Uterus (tissue), 4 donors: ENCODE measurements around the gene ERLEC1. TPM values are rescaled to one million over a fixed set of nuclear protein-coding genes. Genes with fewer than 3 reads are reported as not detected.

Source experiments
- DNase-seq, 2 donors: peaks; one replicate each; pipeline ENCODE4 v3.0.0-alpha.2; 2019 to 2020
- H3K27ac ChIP-seq, 2 donors: fragments of 200-600 bp; sonication (generic); 1 replicate in 1 of 2; 2 replicates in 1 of 2; pipeline ENCODE4 v1.5.1; 2016 to 2018
- H3K27me3 ChIP-seq, 2 donors: fragments of 200-600 bp; sonication (generic); one replicate each; pipeline ENCODE4 v1.5.1; 2018 to 2019; ENCODE audit warnings: control low read depth in 1 of 2
- H3K36me3 ChIP-seq, 2 donors: fragments of 200-600 bp; sonication (generic); one replicate each; pipeline ENCODE4 v1.5.1; 2019; ENCODE audit warnings: control low read depth in 1 of 2
- H3K4me1 ChIP-seq, 2 donors: fragments of 200-600 bp; sonication (generic); one replicate each; pipeline ENCODE4 v1.5.1; 2018 to 2019; ENCODE audit warnings: control low read depth in 1 of 2
- H3K4me3 ChIP-seq, 2 donors: fragments of 200-600 bp; sonication (generic); 1 replicate in 1 of 2; 2 replicates in 1 of 2; pipeline ENCODE4 v1.5.1; 2018 to 2019; ENCODE audit warnings: mild to moderate bottlenecking in 1 of 2
- H3K9me3 ChIP-seq, 2 donors: fragments of 200-600 bp; sonication (generic); one replicate each; pipeline ENCODE4 v1.5.1; 2019; ENCODE audit warnings: control low read depth in 1 of 2
- POLR2A ChIP-seq, 2 donors: fragments of 450-650 bp; IDR thresholded peaks; one replicate each; pipeline ENCODE4 v1.6.1; 2016; ENCODE audit warnings: antibody characterized with exemption in 2 of 2, mild to moderate bottlenecking in 1 of 2, moderate library complexity in 1 of 2
- intact Hi-C: fragments of 100-400 bp; cut with DNase I; formaldehyde crosslinking; loops from one replicate; pipeline ENCODE4 v1.15.1; 2023; ENCODE audit warnings: low total_unique reads
- total RNA-seq, 4 donors: library from RNA; depleted of rRNA in 3 of 4; stranded (reverse); fragments of >200 nt in 3 of 4; gene quantifications; one replicate each; pipeline versions ENCODE4 v1.1.0 to v1.2.4, GENCODE V29; 2014 to 2023
- TF ChIP-seq, protein P1 (sequence below), 4 experiments: fragments of 200-600 bp in 2 of 4; fragments of 450-650 bp in 2 of 4; sonication (generic) in 2 of 4; IDR thresholded peaks; one replicate each; pipeline ENCODE4 v1.5.1; 2016 to 2019; ENCODE audit warnings: antibody characterized with exemption in 4 of 4, mild to moderate bottlenecking in 2 of 4, moderate library complexity in 1 of 4
- donor health status: DM: yes; HTN: yes; CAD: no.

Gene ERLEC1
- total RNA-seq, 4 donors from 2014 or later = 30.2 to 125 (median 74.6) TPM

DNA sequence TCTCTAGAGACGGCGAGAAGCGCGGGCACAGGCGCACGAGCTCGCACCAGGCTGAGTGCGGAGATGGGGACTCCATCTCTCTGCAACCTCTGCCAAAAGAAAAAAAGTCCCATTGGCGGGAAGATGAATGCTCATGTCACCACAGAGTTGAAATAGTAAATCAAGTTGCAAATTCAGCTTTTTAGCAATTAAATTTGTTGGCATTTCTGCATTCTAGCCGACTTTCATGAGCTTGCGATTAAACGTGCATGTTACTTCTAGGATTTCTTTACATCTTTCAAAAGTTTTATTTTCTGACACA lies 18.7 kb upstream of the ERLEC1 start:
- intact Hi-C loops = no loop called here
- Histone ChIP-seq H3K27ac (peak overlapping the region; percentile 81 to 82), H3K4me3 (peak overlapping the region; percentile 90 to 94), H3K27me3 (no peaks in the 10 kb centered on the region), H3K36me3 (no peaks in the 10 kb centered on the region), H3K9me3 (no peaks in the 10 kb centered on the region), H3K4me1 (no peaks in the 10 kb centered on the region)
- TF ChIP-seq POLR2A (IDR thresholded peaks at IDR 0.05) = no peak
- TF ChIP-seq, protein P1, sequence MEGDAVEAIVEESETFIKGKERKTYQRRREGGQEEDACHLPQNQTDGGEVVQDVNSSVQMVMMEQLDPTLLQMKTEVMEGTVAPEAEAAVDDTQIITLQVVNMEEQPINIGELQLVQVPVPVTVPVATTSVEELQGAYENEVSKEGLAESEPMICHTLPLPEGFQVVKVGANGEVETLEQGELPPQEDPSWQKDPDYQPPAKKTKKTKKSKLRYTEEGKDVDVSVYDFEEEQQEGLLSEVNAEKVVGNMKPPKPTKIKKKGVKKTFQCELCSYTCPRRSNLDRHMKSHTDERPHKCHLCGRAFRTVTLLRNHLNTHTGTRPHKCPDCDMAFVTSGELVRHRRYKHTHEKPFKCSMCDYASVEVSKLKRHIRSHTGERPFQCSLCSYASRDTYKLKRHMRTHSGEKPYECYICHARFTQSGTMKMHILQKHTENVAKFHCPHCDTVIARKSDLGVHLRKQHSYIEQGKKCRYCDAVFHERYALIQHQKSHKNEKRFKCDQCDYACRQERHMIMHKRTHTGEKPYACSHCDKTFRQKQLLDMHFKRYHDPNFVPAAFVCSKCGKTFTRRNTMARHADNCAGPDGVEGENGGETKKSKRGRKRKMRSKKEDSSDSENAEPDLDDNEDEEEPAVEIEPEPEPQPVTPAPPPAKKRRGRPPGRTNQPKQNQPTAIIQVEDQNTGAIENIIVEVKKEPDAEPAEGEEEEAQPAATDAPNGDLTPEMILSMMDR (IDR thresholded peaks at IDR 0.05) = no peak
- no peak for DNase-seq

DNA sequence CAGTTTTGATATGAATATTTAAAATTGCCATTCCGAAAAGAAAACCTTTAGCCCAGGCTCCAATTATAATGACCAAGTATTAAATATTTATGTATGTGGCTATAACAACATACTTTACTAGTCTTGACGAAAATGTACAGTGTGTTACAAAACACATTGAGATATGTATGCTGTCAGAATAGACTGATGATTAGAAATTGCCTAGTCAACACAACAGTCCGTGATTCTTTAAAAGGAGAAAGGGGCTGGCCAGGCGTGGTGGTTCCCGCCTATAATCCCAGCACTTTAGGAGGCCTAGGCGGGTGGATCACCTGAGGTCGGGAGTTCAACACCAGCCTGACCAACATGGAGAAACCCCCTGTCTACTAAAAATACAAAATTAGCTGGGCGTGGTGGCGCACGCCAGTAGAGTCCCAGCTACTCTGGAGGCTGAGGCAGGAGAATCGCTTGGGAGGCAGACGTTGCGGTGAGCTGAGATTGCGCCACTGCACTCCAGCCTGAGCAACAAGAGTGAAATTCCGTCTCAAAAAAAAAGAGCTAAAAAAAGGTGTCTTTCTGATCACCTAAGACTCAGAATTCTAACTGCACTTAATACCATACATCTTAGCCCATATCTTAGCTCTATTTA lies 17.4 kb upstream of the ERLEC1 start:
- intact Hi-C loops = no loop called here

DNA sequence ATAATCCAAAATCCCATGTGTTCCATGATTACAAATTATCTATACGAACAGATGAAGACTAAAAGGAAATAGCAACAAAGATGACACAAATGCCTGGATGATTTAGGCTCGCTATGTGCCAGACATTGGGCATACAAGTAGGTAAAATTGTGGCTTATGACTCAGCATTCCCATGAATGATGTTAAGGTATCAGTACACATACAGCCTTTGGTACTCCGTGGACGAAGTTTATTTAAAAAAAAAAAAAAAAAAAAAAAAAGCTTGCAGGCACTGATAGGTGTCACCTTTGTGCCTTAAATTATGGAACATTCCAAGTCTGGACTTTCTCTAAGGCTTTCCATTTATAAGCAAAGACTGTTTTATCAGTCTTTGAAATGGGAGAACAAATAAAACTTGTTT lies 16.6 kb upstream of the ERLEC1 start:
- no peak for DNase-seq
- no peaks in the 10 kb centered on the region for H3K4me1 ChIP-seq
- no peaks in the 10 kb centered on the region for H3K9me3 ChIP-seq
- H3K27ac ChIP-seq = no peak overlapping the region
- intact Hi-C loops = no loop called here
- no peaks in the 10 kb centered on the region for H3K27me3 ChIP-seq
- TF ChIP-seq, protein P1 (IDR thresholded peaks at IDR 0.05) = no peak
- TF ChIP-seq POLR2A (IDR thresholded peaks at IDR 0.05) = no peak
- no peak overlapping the region for H3K4me3 ChIP-seq
- H3K36me3 ChIP-seq = no peaks in the 10 kb centered on the region

More for the DNA sequence above, 17.4 kb upstream of the ERLEC1 start:
- no peaks in the 10 kb centered on the region for H3K4me1 ChIP-seq
- no peak for TF ChIP-seq POLR2A (IDR thresholded peaks at IDR 0.05)
- TF ChIP-seq, protein P1 (IDR thresholded peaks at IDR 0.05) = no peak
- no peaks in the 10 kb centered on the region for H3K9me3 ChIP-seq
- no peak for DNase-seq
- H3K4me3 ChIP-seq = no peak overlapping the region
- no peak overlapping the region for H3K27ac ChIP-seq
- H3K27me3 ChIP-seq = no peaks in the 10 kb centered on the region
- H3K36me3 ChIP-seq = no peaks in the 10 kb centered on the region

DNA sequence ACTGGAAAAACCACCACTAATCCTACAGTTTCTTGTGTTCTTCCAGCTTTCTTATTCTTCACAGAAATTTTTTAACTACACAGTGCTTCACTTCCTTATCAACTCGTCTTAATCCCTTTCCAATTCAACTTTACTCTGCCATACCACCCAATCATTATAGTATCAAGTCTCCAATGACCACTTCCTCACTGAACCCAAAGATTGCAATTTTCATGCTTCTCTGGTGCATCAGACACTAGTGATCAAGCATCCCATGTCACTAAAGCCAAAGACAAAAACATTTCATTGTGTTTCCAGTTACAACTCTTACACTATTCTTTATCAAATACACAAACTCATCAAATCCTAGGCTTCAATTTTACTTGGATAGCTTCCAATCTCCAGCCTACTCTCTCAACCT lies 9.7 kb upstream of the ERLEC1 start:
- intact Hi-C loops = no loop called here
- Histone ChIP-seq H3K9me3 (no peaks in the 10 kb centered on the region), H3K36me3 (no peaks in the 10 kb centered on the region), H3K4me3 (no peak overlapping the region), H3K4me1 (no peaks in the 10 kb centered on the region), H3K27me3 (no peaks in the 10 kb centered on the region), H3K27ac (no peak overlapping the region)
- DNase-seq = no peak
- TF ChIP-seq, protein P1 (IDR thresholded peaks at IDR 0.05) = no peak
- no peak for TF ChIP-seq POLR2A (IDR thresholded peaks at IDR 0.05)

GRCh38 chr2:53778536-53779162 lies 8.2 kb upstream of the ERLEC1 start:
- no peak overlapping the region for H3K27ac ChIP-seq
- no peaks in the 10 kb centered on the region for H3K9me3 ChIP-seq
- no peaks in the 10 kb centered on the region for H3K4me1 ChIP-seq
- no peaks in the 10 kb centered on the region for H3K27me3 ChIP-seq
- H3K36me3 ChIP-seq = no peaks in the 10 kb centered on the region
- no peak overlapping the region for H3K4me3 ChIP-seq
- intact Hi-C loops = no loop called here
- DNase-seq = no peak
- TF ChIP-seq POLR2A (IDR thresholded peaks at IDR 0.05) = no peak
- TF ChIP-seq, protein P1 (IDR thresholded peaks at IDR 0.05) = no peak
